Nephron (organoid): ENCODE data around the gene ADAMTS2.

Experiments used
- H3K27ac Mint-ChIP-seq, 3 experiments: 2 replicates each; pipeline ENCODE4 v1.8.0; 2020; ENCODE audit warnings: mixed read lengths in 3 of 3, mild to moderate bottlenecking in 2 of 3, moderate library complexity in 1 of 3
- H3K27me3 Mint-ChIP-seq: 2 replicates; pipeline ENCODE4 v1.8.0; 2021; ENCODE audit warnings: low read depth, mild to moderate bottlenecking, moderate library complexity, mixed read lengths
- H3K36me3 Mint-ChIP-seq: 2 replicates; pipeline ENCODE4 v1.8.0; 2020; ENCODE audit warnings: low read depth, mixed read lengths
- H3K4me1 Mint-ChIP-seq: 2 replicates; pipeline ENCODE4 v1.8.0; 2020; ENCODE audit warnings: mixed read lengths
- H3K4me3 Mint-ChIP-seq, 3 experiments: 2 replicates each; pipeline ENCODE4 v1.8.0; 2020; ENCODE audit warnings: mild to moderate bottlenecking in 3 of 3, mixed read lengths in 3 of 3, moderate library complexity in 2 of 3
- H3K9me3 Mint-ChIP-seq: 2 replicates; pipeline ENCODE4 v1.8.0; 2020; ENCODE audit warnings: mixed read lengths
- CTCF ChIP-seq, 3 experiments: fragments of 200-600 bp; sonication (generic); IDR thresholded peaks; one replicate each; pipeline ENCODE4 v1.5.0; 2021; ENCODE audit warnings: antibody characterized with exemption in 3 of 3; ENCODE audit not compliant: unreplicated experiment in 3 of 3

Gene ADAMTS2

GRCh38 chr5:179239256-179240135 is 105.8 kb downstream of the ADAMTS2 start:
- Mint-ChIP-seq H3K36me3 (peaks cover 5% of the 10 kb centered on the region), H3K4me3 (no peak overlapping the region), H3K27ac (no peak overlapping the region), H3K4me1 (peaks cover 45% of the 10 kb centered on the region), H3K9me3 (peaks cover 7% of the 10 kb centered on the region), H3K27me3 (no peaks in the 10 kb centered on the region)
- no peak for TF ChIP-seq CTCF (IDR thresholded peaks at IDR 0.05; ENCODE audit: unreplicated experiment in 3 of 3)

GRCh38 chr5:179238628-179238970 is 106.7 kb downstream of the ADAMTS2 start:
- H3K4me1 Mint-ChIP-seq = peaks cover 37% of the 10 kb centered on the region
- H3K9me3 Mint-ChIP-seq = peaks cover 3% of the 10 kb centered on the region
- TF ChIP-seq CTCF (IDR thresholded peaks at IDR 0.05; ENCODE audit: unreplicated experiment in 3 of 3) = no peak
- H3K36me3 Mint-ChIP-seq = peaks cover 5% of the 10 kb centered on the region
- no peak overlapping the region for H3K27ac Mint-ChIP-seq
- no peak overlapping the region for H3K4me3 Mint-ChIP-seq
- H3K27me3 Mint-ChIP-seq = no peaks in the 10 kb centered on the region

- no peak overlapping the region for H3K27ac Mint-ChIP-seq
- peaks cover 3% of the 10 kb centered on the region for H3K9me3 Mint-ChIP-seq
- H3K4me3 Mint-ChIP-seq = no peak overlapping the region
- H3K27me3 Mint-ChIP-seq = no peaks in the 10 kb centered on the region
- TF ChIP-seq CTCF (IDR thresholded peaks at IDR 0.05; ENCODE audit: unreplicated experiment in 3 of 3) = no peak
- peaks cover 5% of the 10 kb centered on the region for H3K36me3 Mint-ChIP-seq
- peaks cover 31% of the 10 kb centered on the region for H3K4me1 Mint-ChIP-seq
Observed at GRCh38 chr5:179237770-179238627, 107.3 kb downstream of the ADAMTS2 start.

GRCh38 chr5:179235416-179236400 is 109.6 kb downstream of the ADAMTS2 start:
- peaks cover 34% of the 10 kb centered on the region for H3K4me1 Mint-ChIP-seq
- peaks cover 5% of the 10 kb centered on the region for H3K36me3 Mint-ChIP-seq
- no peak overlapping the region for H3K27ac Mint-ChIP-seq
- no peaks in the 10 kb centered on the region for H3K27me3 Mint-ChIP-seq
- H3K4me3 Mint-ChIP-seq = no peak overlapping the region
- no peak for TF ChIP-seq CTCF (IDR thresholded peaks at IDR 0.05; ENCODE audit: unreplicated experiment in 3 of 3)
- H3K9me3 Mint-ChIP-seq = peaks cover 3% of the 10 kb centered on the region

GRCh38 chr5:179234563-179235135 is 110.6 kb downstream of the ADAMTS2 start:
- peak overlapping the region in 1 of 3 experiments; percentile 59 for H3K27ac Mint-ChIP-seq
- H3K9me3 Mint-ChIP-seq = peaks cover 3% of the 10 kb centered on the region
- no peak for TF ChIP-seq CTCF (IDR thresholded peaks at IDR 0.05; ENCODE audit: unreplicated experiment in 3 of 3)
- peaks cover under 1% of the 10 kb centered on the region for H3K36me3 Mint-ChIP-seq
- peaks cover 31% of the 10 kb centered on the region for H3K4me1 Mint-ChIP-seq
- H3K4me3 Mint-ChIP-seq = no peak overlapping the region
- H3K27me3 Mint-ChIP-seq = no peaks in the 10 kb centered on the region
